HCT116 (cell line): Measurements from ENCODE around the gene TFDP1. TPM values are rescaled to one million over a fixed set of nuclear protein-coding genes. Genes with fewer than 3 reads are reported as not detected.

Experiments used
- ATAC-seq: fragments of 200-7000 bp; cut with Tn5 transposase; 2 replicates; pipeline ENCODE4 v1.9.1; 2020; ENCODE audit warnings: mild to moderate bottlenecking, moderate library complexity
- BruUV-seq: library from RNA; stranded (reverse); fragments of 400-500 nt; replicated peaks from 2 replicates; lab custom pipeline; 2021; lab: Mats Ljungman, UMichigan
- CTCF ChIA-PET: fragments of 300-600 bp; sonication (Branson Sonifier 250); formaldehyde crosslinking; loops from one replicate; lab custom pipeline; 2021; ENCODE audit warnings: antibody characterized with exemption; lab: Charles Lee
- POLR2A ChIA-PET: fragments of 300-600, 350-600 bp; sonication (Branson Sonifier 250); formaldehyde crosslinking; loops from one replicate; lab custom pipeline; 2021; ENCODE audit warnings: antibody characterized with exemption; lab: Charles Lee
- RAD21 ChIA-PET, 2 experiments: fragments of 300-600 bp; sonication (Branson Sonifier 250); formaldehyde crosslinking; loops; one replicate each; lab custom pipeline; 2023; ENCODE audit warnings: low total read pairs in 2 of 2; ENCODE audit not compliant: uncharacterized antibody in 2 of 2, unreplicated experiment in 2 of 2, low non-redundant PET in 1 of 2; lab: Charles Lee
- DNase-seq: peaks from one replicate; pipeline ENCODE4 v3.0.0-alpha.2; 2010; ENCODE audit warnings: low read depth, low spot score
- H2AFZ ChIP-seq: fragments of 200-600 bp; shearing (Covaris generic), sonication (generic); 2 replicates; pipeline ENCODE4 v1.6.1; 2017; ENCODE audit warnings: low read depth, mixed run types, mixed read lengths, antibody characterized with exemption, low read length; ENCODE audit not compliant: poor library complexity, severe bottlenecking
- H3K27ac ChIP-seq: 2 replicates; pipeline ENCODE4 v1.5.1; 2012; ENCODE audit warnings: low read depth, low read length
- H3K27me3 ChIP-seq: fragments of 200-600 bp; sonication (generic); 2 replicates; pipeline ENCODE4 v1.6.1; 2016; ENCODE audit warnings: mixed run types, low read length, mixed read lengths; ENCODE audit not compliant: insufficient read depth
- H3K36me3 ChIP-seq, 2 experiments: fragments of 200-500 bp in 1 of 2; fragments of 200-600 bp in 1 of 2; sonication (Bioruptor generic) in 1 of 2; sonication (generic) in 1 of 2; 2 replicates each; pipeline versions ENCODE4 v1.5.1 to v1.6.1; 2014 to 2016; ENCODE audit warnings: low read length in 2 of 2, inconsistent platforms in 1 of 2, mixed read lengths in 1 of 2, mixed run types in 1 of 2; ENCODE audit not compliant: insufficient read depth in 2 of 2, control insufficient read depth in 1 of 2
- H3K4me1 ChIP-seq, 2 experiments: fragments of 200-600 bp in 1 of 2; sonication (generic) in 1 of 2; 2 replicates each; pipeline versions ENCODE4 v1.5.1 to v1.6.1; 2012 to 2017; ENCODE audit warnings: low read length in 2 of 2, inconsistent platforms in 1 of 2, mild to moderate bottlenecking in 1 of 2, mixed read lengths in 1 of 2, mixed run types in 1 of 2, moderate library complexity in 1 of 2; ENCODE audit not compliant: insufficient read depth in 2 of 2, control insufficient read depth in 1 of 2
- H3K4me2 ChIP-seq: fragments of 200-600 bp; sonication (generic); 2 replicates; pipeline ENCODE4 v1.6.1; 2017; ENCODE audit warnings: mixed run types, low read length, mixed read lengths
- H3K4me3 ChIP-seq, 2 experiments: fragments of 200-600 bp in 1 of 2; sonication (generic) in 1 of 2; replicated peaks in 1 of 2; 2 replicates each; pipeline ENCODE4 v1.5.1; 2011 to 2016; ENCODE audit warnings: low read length in 2 of 2, control low read depth in 1 of 2, low read depth in 1 of 2, mild to moderate bottlenecking in 1 of 2, mixed read lengths in 1 of 2, mixed run types in 1 of 2
- H3K79me2 ChIP-seq: fragments of 200-600 bp; sonication (generic); 2 replicates; pipeline ENCODE4 v1.6.1; 2017; ENCODE audit warnings: mild to moderate bottlenecking, mixed run types, low read length, moderate library complexity, mixed read lengths; ENCODE audit not compliant: insufficient read depth
- H3K9ac ChIP-seq: fragments of 200-600 bp; sonication (generic); 2 replicates; pipeline ENCODE4 v1.6.1; 2016; ENCODE audit warnings: low read length, mixed read lengths
- H3K9me2 ChIP-seq: fragments of 200-600 bp; sonication (generic), shearing (Covaris generic); 2 replicates; pipeline ENCODE4 v1.6.1; 2017; ENCODE audit warnings: mixed run types, mild to moderate bottlenecking, moderate library complexity; ENCODE audit not compliant: insufficient read depth
- H3K9me3 ChIP-seq, 2 experiments: fragments of 200-500 bp in 1 of 2; fragments of 200-600 bp in 1 of 2; sonication (Bioruptor generic) in 1 of 2; sonication (generic) in 1 of 2; 2 replicates each; pipeline ENCODE4 v1.6.1; 2014 to 2017; ENCODE audit warnings: low read length in 2 of 2, mixed read lengths in 2 of 2, inconsistent platforms in 1 of 2, low read depth in 1 of 2, mild to moderate bottlenecking in 1 of 2, mixed run types in 1 of 2, moderate library complexity in 1 of 2; ENCODE audit not compliant: control insufficient read depth in 1 of 2, insufficient read depth in 1 of 2
- H4K20me1 ChIP-seq: fragments of 200-600 bp; sonication (generic), shearing (Covaris generic); 2 replicates; pipeline ENCODE4 v1.6.1; 2017; ENCODE audit warnings: mixed run types, mild to moderate bottlenecking, moderate library complexity; ENCODE audit not compliant: insufficient read depth
- ATF3 ChIP-seq: IDR thresholded peaks from 2 replicates; pipeline ENCODE4 v1.6.1; 2012
- CBX3 ChIP-seq: IDR thresholded peaks from 2 replicates; pipeline ENCODE4 v1.6.1; 2012; ENCODE audit warnings: low read depth
- CTCF ChIP-seq, 3 experiments: fragments of 200-600 bp in 1 of 3; sonication (generic) in 1 of 3; IDR thresholded peaks in 2 of 3; conservative IDR thresholded peaks in 1 of 3; 2 replicates each; pipeline ENCODE4 v1.5.1; 2012 to 2017; ENCODE audit warnings: low read depth in 2 of 3, low read length in 2 of 3, antibody characterized with exemption in 1 of 3, borderline replicate concordance in 1 of 3, control low read depth in 1 of 3, mild to moderate bottlenecking in 1 of 3, mixed read lengths in 1 of 3, mixed run types in 1 of 3, moderate library complexity in 1 of 3; ENCODE audit not compliant: insufficient read depth in 1 of 3
- EZH2 ChIP-seq: fragments of 200-600 bp; sonication (generic); IDR thresholded peaks from 2 replicates; pipeline ENCODE4 v1.6.1; 2017; ENCODE audit warnings: antibody characterized with exemption, mixed run types
- JUND ChIP-seq: IDR thresholded peaks from 2 replicates; pipeline ENCODE4 v1.6.1; 2012
- POLR2A ChIP-seq: IDR thresholded peaks from 2 replicates; pipeline ENCODE4 v1.7.0; 2011; ENCODE audit warnings: borderline replicate concordance; ENCODE audit not compliant: insufficient read depth, insufficient read length; ENCODE audit errors: extremely low read depth
- POLR2AphosphoS5 ChIP-seq: IDR thresholded peaks from 2 replicates; pipeline ENCODE4 v1.6.1; 2011; ENCODE audit warnings: mild to moderate bottlenecking, low read depth, low read length, moderate library complexity
- RAD21 ChIP-seq: IDR thresholded peaks from 2 replicates; pipeline ENCODE4 v1.6.1; 2012; ENCODE audit warnings: low read depth, mild to moderate bottlenecking
- SIN3A ChIP-seq: IDR thresholded peaks from 2 replicates; pipeline ENCODE4 v1.6.1; 2012; ENCODE audit warnings: low read depth
- SRF ChIP-seq: IDR thresholded peaks from 2 replicates; pipeline ENCODE4 v1.6.1; 2012; ENCODE audit warnings: low read depth
- ZFX ChIP-seq: fragments of 450-650 bp; IDR thresholded peaks from 2 replicates; pipeline ENCODE4 v1.6.1; 2017
- ZNF274 ChIP-seq: fragments of 200-500 bp; sonication (Bioruptor generic); IDR thresholded peaks from 2 replicates; pipeline ENCODE4 v1.6.1; 2014; ENCODE audit warnings: mild to moderate bottlenecking, low read depth, low read length, inconsistent platforms
- intact Hi-C: fragments of 100-400 bp; cut with micrococcal nuclease; formaldehyde crosslinking; loops from 2 replicates; pipeline ENCODE4 v1.10.0; 2022
- total RNA-seq: library from RNA; stranded (reverse); gene quantifications from one replicate; pipeline ENCODE4 v1.2.1, GENCODE V29; 2021; ENCODE audit not compliant: unreplicated experiment

The TFDP1 gene
- total RNA-seq, 1 experiment from 2014 or later: 169 TPM

- no peaks in the 10 kb centered on the region for H3K36me3 ChIP-seq
- H3K9me2 ChIP-seq: no peaks in the 10 kb centered on the region
- H3K9ac ChIP-seq: no peak overlapping the region
- ChIA-PET CTCF (no interaction called here), POLR2A (no interaction called here), RAD21 (no interaction called here)
- H2AFZ ChIP-seq: no peak overlapping the region
- BruUV-seq: no TSS peak
- no peaks in the 10 kb centered on the region for H4K20me1 ChIP-seq
- ATAC-seq (no peak), DNase-seq (no peak)
- no peaks in the 10 kb centered on the region for H3K27me3 ChIP-seq
- H3K4me2 ChIP-seq: no peak overlapping the region
- intact Hi-C loops: no loop called here
- no peaks in the 10 kb centered on the region for H3K4me1 ChIP-seq
- H3K27ac ChIP-seq: no peak overlapping the region
- H3K79me2 ChIP-seq: no peaks in the 10 kb centered on the region
- H3K4me3 ChIP-seq: no peak overlapping the region
- TF ChIP-seq POLR2A: no peak
- no peak for TF ChIP-seq ZFX
- no peak for TF ChIP-seq ATF3
- no peak for TF ChIP-seq SRF
- TF ChIP-seq RAD21: no peak
- no peak for TF ChIP-seq CTCF (IDR thresholded peaks at IDR 0.05 in 2 of 3, conservative IDR thresholded peaks at IDR 0.05 in 1 of 3; ENCODE audit: borderline replicate concordance in 1 of 3, insufficient read depth in 1 of 3, low read depth in 2 of 3, low read length in 2 of 3)
- no peak for TF ChIP-seq ZNF274
- TF ChIP-seq POLR2AphosphoS5: no peak
- TF ChIP-seq CBX3: no peak
- TF ChIP-seq JUND: no peak
- no peak for TF ChIP-seq SIN3A
- TF ChIP-seq EZH2: no peak
- H3K9me3 ChIP-seq: no peaks in the 10 kb centered on the region
These were observed 69.6 kb downstream of the TFDP1 start for GRCh38 chr13:113654175-113654560.
